ENCODE measurements around the gene UBXN7.

DNA sequence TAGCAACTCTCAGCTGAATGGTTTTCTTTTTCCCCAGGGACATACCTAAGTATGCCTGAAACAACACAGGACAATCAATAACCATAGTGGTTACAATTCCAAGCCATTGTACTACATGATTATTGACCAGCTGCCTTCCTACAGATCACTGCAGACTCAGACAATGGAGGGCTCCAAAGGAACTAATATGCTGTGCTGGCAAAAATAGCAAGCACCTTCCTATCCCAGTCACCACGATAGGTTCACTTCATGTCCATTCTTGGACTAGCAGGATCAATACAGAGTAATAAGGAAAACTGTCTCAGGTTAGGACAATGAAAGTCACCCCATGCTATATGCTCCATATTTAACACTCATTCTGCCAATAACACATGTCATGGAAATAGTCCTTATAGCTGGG lies 76.6 kb downstream of the UBXN7 start:
- TF ChIP-seq, protein P1, sequence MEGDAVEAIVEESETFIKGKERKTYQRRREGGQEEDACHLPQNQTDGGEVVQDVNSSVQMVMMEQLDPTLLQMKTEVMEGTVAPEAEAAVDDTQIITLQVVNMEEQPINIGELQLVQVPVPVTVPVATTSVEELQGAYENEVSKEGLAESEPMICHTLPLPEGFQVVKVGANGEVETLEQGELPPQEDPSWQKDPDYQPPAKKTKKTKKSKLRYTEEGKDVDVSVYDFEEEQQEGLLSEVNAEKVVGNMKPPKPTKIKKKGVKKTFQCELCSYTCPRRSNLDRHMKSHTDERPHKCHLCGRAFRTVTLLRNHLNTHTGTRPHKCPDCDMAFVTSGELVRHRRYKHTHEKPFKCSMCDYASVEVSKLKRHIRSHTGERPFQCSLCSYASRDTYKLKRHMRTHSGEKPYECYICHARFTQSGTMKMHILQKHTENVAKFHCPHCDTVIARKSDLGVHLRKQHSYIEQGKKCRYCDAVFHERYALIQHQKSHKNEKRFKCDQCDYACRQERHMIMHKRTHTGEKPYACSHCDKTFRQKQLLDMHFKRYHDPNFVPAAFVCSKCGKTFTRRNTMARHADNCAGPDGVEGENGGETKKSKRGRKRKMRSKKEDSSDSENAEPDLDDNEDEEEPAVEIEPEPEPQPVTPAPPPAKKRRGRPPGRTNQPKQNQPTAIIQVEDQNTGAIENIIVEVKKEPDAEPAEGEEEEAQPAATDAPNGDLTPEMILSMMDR (IDR thresholded peaks at IDR 0.05) = no peak
- TF ChIP-seq POLR2A (IDR thresholded peaks at IDR 0.05) = no peak

Measured in transverse colon (tissue), 3 donors.